ENCODE data around the gene RNF5. TPM values are rescaled to one million over a fixed set of nuclear protein-coding genes. Genes with fewer than 3 reads are reported as not detected.
A peak's percentile ranks its signal among the peaks of the same experiment; 100 is the strongest.

The RNF5 gene
- total RNA-seq, 1 donor from 2014 or later = 62.6 TPM

DNA sequence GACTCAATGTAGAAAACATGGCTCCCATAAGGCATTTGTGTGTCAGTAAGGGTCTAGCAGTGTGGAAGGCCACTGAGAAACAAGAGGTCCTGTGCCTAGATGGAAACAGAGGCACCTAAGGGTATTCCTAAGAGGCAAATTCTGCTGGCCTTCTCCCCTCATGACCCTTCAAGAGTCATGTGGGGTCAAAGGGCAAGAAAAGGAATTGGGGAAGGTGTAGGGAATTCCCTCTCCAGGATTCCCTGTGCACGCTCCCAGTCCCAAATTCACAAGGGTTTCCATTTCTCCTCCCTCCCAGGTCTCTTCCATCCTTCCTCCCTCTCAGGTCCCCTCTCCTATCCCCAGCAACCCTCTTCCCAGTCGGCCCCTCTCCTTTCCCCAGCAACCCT is 2.9 kb upstream of the RNF5 start:
- Mint-ChIP-seq H3K27me3 (no peaks in the 10 kb centered on the region), H3K9me3 (no peaks in the 10 kb centered on the region), H3K4me1 (peaks cover 55% of the 10 kb centered on the region), H3K36me3 (ENCODE audit: low read depth) (peaks cover 19% of the 10 kb centered on the region), H3K27ac (peak overlapping the region; percentile 95), H3K4me3 (peak overlapping the region; percentile 86)
- DNase-seq = no peak
- intact Hi-C loops (cut with micrococcal nuclease) = loop anchor here (5.0 to 10.0 kb wide), 5 partner anchors 218 to 1239 kb away; partner anchors contain the start of genes BRD2, CUTA, HSD17B8 and NELFE

DNA sequence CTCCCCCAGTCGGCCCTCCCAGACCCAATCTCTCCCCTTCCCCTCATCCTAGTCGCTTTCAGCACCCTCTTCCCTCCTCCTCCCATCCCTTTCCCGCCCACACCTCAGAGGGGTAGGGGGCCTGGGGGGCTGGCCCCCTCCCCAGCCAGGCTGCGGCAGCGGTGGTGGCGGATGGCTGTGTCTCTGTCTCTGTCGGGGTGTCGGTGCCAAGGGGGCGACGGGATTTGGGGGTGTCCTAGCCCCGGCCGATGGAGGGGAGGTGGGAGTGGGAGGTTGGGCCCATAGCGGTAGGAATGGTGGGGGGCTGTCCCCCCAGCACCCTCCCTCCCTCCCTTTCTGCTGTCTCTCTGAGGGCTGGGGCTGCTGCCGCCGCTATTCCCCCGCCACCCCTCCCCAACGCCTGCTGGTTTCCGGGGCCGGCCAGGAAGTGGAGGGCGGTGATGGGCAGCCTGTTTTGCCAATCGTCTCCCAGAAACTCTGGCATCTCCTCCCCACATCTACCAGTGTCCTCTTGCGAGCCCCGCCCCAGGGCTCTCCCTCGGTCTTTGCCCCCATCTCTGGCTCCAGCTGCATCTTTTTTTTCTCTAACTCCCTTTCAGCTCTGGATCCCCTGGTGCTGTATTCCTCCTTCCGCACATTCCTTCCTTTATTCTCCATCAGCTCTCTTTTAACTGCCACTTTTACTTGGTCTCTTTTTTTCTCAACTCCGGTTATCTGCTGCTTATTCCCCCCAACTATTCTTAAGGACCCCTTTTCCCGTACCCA is 2.3 kb upstream of the RNF5 start, which contains the start of gene AGPAT1:
AGPAT1 (minus strand) TSS at position 374 of the 765 bp plus-strand sequence. CDS start 4,588 bp downstream, outside the sequence.
- Mint-ChIP-seq H3K27me3 (no peaks in the 10 kb centered on the region), H3K4me3 (peak within 1 kb of the TSS; percentile 86), H3K4me1 (peaks cover 58% of the 10 kb centered on the region), H3K27ac (peak within 1 kb of the TSS; percentile 95), H3K9me3 (no peaks in the 10 kb centered on the region), H3K36me3 (ENCODE audit: low read depth) (peaks cover 20% of the 10 kb centered on the region)
- peak; percentile 99 for DNase-seq
- intact Hi-C loops (cut with micrococcal nuclease) = loop anchor here (1.0 to 10.0 kb wide), 7 partner anchors 22 to 1239 kb away; partner anchors contain the start of genes BRD2, CUTA, DXO and HSD17B8

DNA sequence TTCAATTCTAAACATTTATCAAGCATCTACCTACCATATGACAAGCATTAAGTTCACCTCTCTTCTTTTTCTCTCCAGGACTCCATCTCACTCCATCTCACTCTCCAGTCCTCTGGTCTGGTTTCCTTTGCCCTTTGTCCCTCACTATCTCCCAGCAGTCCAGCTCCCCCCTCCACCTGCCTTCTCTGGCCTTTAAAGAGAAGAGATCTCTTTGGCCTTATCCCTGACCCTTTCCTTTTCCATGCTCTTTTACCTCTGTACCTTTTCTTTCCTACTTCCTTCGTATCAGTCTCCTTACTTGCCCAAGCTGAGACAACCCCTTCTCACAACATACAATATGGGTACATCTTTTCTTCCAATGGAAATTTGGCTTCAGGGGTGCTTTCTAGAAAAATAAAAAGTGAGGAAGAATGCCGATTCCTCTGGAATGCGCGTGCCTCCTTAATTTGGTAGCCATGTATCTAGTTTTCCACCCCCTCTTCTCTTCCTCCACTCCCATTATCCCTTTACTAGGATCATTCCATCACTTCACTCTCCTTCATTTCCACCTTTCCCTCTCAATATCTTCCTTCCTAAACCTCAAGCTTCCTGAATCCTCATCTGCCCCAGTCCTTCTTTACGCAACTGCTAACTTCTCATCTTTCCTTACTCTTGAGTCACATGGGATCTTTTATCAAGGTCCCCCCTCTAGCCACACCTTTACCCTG is 1.6 kb upstream of the RNF5 start:
- Mint-ChIP-seq H3K4me3 (peak overlapping the region; percentile 86), H3K27ac (peak overlapping the region; percentile 95), H3K4me1 (peaks cover 59% of the 10 kb centered on the region), H3K36me3 (ENCODE audit: low read depth) (peaks cover 25% of the 10 kb centered on the region), H3K27me3 (no peaks in the 10 kb centered on the region), H3K9me3 (no peaks in the 10 kb centered on the region)
- intact Hi-C loops (cut with micrococcal nuclease) = loop anchor here (1.0 to 10.0 kb wide), 7 partner anchors 22 to 1238 kb away; partner anchors contain the start of genes BRD2, CUTA, DXO and HSD17B8
- no peak for DNase-seq

DNA sequence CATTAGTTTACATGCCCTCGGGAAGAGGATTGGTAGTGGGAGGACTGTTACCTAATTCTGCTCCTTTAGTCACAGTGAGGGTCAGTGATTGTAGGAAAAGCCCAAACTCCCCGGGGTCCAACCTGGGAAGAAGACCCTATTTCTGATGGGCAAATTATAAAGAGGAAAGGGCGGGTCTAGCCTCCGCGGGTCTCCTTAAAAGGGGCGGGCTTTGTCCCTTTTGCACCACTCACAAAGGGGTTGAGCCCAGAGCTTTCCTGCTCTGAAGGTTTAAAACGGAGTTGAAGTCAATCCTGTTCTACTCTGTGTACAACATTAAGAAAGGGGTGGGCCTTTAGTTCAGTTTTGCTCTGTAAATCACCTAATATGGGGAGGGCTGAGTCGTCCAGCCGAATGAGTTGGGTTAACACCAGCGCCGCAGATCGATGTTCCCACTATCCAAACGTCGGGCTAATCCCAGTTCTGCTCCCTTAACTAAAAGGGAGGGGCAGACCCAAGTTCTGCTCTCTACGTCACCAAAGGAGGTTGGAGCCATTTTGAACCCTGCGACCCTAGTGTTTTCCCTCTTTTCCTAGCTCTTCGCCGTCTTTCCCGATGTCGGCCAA is 920 bp upstream of the RNF5 start:
- intact Hi-C loops (cut with micrococcal nuclease) = loop anchor here (5.0 to 10.0 kb wide), 5 partner anchors 220 to 1238 kb away; partner anchors contain the start of genes BRD2, CUTA, HSD17B8 and NELFE
- no peaks in the 10 kb centered on the region for H3K27me3 Mint-ChIP-seq

DNA sequence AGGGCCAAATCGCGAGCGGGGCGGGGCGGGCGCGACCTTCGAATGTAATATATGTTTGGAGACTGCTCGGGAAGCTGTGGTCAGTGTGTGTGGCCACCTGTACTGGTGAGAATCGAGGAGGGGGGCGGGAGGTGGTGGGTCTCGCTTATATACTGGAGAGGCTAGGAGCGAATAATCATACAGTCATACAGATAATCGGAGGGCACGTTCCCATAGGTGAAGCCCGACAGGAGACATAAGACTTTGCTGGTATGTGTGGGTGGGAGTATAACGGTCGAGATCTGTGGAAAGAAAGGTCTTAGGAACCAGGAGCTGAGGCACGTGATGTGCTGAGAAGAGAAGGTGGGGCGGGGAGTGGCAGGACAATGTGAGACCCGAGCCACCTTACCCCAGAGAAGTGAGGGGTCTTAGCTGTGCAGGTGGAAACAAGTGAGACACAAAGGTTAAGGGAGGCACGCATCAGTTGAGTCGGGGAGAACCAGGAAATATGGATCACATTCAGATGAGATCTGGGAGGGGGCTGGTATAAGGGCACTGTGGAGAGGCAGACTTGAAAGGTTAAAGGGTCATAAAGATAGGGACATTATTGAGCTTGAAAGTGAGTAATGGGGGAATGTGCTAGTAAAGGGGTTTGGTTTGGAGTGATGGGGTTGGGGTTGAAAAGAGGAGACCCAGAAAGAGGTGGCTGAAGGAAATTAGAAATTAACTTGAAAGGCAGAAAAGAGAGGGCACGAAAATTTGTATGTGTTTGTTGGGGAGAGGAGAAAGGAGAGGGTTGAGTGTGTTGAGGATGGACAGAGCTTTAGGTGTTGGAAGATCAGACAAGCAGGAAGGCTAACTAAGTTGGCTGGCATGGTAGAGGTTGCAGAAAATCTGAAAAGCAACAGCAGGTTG is 589 bp downstream of the RNF5 start:
- H3K4me1 Mint-ChIP-seq = peaks cover 53% of the 10 kb centered on the region
- DNase-seq = peak; percentile 71
- no peaks in the 10 kb centered on the region for H3K9me3 Mint-ChIP-seq
- H3K4me3 Mint-ChIP-seq = peak overlapping the region; percentile 86
- H3K36me3 Mint-ChIP-seq (ENCODE audit: low read depth) = peaks cover 38% of the 10 kb centered on the region
- peak overlapping the region; percentile 95 for H3K27ac Mint-ChIP-seq
- H3K27me3 Mint-ChIP-seq = no peaks in the 10 kb centered on the region
- intact Hi-C loops (cut with micrococcal nuclease) = loop anchor here (1.0 to 10.0 kb wide), 8 partner anchors 12 to 1236 kb away; partner anchors contain the start of genes ATF6B, BRD2, CUTA and HSD17B8

More for the DNA sequence above, 920 bp upstream of the RNF5 start:
- DNase-seq = peak; percentile 86
- Mint-ChIP-seq H3K36me3 (ENCODE audit: low read depth) (peaks cover 29% of the 10 kb centered on the region), H3K27ac (peak overlapping the region; percentile 95), H3K4me3 (peak overlapping the region; percentile 86), H3K4me1 (peaks cover 59% of the 10 kb centered on the region), H3K9me3 (no peaks in the 10 kb centered on the region)

DNA sequence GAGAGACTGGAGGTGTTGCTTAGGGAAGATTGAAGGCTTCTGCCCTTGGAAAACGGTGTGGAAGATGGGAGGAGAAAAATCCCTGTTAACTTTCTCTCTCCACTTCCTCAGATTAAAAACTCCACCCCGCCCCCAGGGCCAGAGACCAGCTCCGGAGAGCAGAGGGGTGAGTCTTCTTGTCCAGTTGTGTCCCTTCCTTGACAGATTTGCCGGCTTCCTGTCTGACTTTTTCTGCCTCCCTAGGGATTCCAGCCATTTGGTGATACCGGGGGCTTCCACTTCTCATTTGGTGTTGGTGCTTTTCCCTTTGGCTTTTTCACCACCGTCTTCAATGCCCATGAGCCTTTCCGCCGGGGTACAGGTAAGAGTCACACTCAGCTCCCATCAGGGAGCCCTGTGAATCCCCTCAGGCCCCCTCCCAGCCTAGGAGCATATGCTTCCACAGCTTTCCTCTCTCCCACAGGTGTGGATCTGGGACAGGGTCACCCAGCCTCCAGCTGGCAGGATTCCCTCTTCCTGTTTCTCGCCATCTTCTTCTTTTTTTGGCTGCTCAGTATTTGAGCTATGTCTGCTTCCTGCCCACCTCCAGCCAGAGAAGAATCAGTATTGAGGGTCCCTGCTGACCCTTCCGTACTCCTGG is 1.7 kb downstream of the RNF5 start:
- peak overlapping the region; percentile 95 for H3K27ac Mint-ChIP-seq
- DNase-seq = no peak
- peaks cover 48% of the 10 kb centered on the region for H3K4me1 Mint-ChIP-seq
- intact Hi-C loops (cut with micrococcal nuclease) = loop anchor here (5.0 to 10.0 kb wide), 5 partner anchors 223 to 1235 kb away; partner anchors contain the start of genes BRD2, CUTA, HSD17B8 and NELFE
- no peaks in the 10 kb centered on the region for H3K27me3 Mint-ChIP-seq
- peak overlapping the region; percentile 86 for H3K4me3 Mint-ChIP-seq
- no peaks in the 10 kb centered on the region for H3K9me3 Mint-ChIP-seq
- H3K36me3 Mint-ChIP-seq (ENCODE audit: low read depth) = peaks cover 44% of the 10 kb centered on the region

DNA sequence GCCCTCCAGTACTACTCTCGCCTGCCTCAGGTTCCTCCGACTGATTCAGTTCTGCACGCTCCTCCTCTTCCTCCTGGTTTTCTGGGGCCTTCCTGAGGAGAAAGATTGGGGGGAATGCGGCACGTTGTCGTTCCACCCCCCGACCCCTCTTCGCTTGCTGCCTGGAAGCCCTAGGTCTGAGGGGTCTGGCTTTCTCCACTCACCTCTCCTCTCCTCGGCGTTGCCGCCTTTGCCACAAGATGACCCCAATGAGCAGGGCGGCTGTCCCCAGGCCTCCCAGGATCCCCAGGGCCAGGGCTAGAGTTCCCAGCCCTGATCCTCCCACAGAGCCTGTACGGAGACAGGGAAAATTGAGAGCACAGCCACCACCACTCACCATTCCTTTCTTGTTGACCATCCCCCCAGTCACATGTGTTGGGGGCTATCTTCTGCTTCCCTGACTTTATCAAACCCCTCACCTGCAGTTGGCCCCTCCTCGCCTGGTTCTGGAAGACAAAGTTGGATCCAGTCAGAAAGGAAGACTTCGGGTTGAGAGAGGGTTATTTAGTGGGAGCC is 3.0 kb downstream of the RNF5 start:
- H3K4me1 Mint-ChIP-seq = peaks cover 48% of the 10 kb centered on the region
- no peak for DNase-seq
- no peak overlapping the region for H3K4me3 Mint-ChIP-seq
- no peaks in the 10 kb centered on the region for H3K9me3 Mint-ChIP-seq
- H3K27ac Mint-ChIP-seq = peak overlapping the region; percentile 55
- peaks cover 53% of the 10 kb centered on the region for H3K36me3 Mint-ChIP-seq (ENCODE audit: low read depth)
- H3K27me3 Mint-ChIP-seq = no peaks in the 10 kb centered on the region
- intact Hi-C loops (cut with micrococcal nuclease) = no loop called here

DNA sequence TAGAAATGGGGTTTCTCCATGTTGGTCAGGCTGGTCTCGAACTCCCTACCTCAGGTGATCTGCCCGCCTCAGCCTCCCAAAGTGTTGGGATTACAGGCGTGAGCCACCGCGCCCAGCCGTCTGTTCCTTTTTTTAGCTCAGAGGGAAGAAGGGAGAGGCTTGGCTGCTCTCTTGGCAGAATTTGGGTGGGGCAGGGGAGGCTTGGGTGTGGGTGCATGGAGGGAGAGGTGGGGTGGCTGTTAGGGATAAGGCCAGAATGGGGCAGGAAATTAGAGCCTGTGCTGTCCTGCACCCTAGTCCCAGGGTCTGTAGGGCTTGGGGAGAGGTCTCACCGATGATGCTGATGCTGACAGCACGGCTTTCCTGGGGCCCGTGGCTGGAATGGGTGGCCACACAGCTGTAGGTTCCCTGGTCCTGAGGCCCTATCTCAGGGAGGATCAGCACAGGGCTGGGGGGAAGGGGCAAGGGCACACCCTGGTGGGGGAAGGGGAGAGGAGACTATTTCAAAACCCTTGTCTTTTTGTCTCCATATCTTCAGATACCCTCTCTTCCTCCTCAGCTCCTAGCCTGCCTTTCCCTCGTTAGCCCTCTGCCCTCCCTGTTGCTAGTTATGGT is 3.8 kb downstream of the RNF5 start:
- no peak overlapping the region for H3K4me3 Mint-ChIP-seq
- H3K27me3 Mint-ChIP-seq = no peaks in the 10 kb centered on the region
- peaks cover 47% of the 10 kb centered on the region for H3K4me1 Mint-ChIP-seq
- DNase-seq = no peak
- no peak overlapping the region for H3K27ac Mint-ChIP-seq
- H3K36me3 Mint-ChIP-seq (ENCODE audit: low read depth) = peaks cover 61% of the 10 kb centered on the region
- intact Hi-C loops (cut with micrococcal nuclease) = no loop called here
- H3K9me3 Mint-ChIP-seq = no peaks in the 10 kb centered on the region

DNA sequence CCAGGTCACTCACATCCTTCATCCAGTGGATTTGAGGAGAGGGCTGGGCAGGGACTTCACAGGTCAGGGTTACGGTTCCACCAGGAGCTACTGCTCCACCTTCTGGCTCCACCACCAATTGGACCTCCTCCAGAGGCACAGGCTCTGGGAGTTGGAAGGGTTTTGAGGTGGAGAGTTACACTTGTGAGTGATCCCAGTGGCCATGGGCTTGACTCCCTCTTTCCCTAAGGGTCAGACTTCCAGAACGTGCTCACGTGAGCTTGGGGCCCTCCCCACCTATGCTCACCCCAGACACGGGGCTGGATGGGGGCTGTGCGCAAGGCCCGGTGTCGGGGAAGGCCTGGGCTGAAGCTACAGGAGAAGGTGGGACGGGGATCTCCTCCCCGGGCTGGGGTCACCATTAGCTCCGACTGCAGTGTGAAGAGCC is 4.4 kb downstream of the RNF5 start:
- H3K36me3 Mint-ChIP-seq (ENCODE audit: low read depth) = peaks cover 66% of the 10 kb centered on the region
- H3K9me3 Mint-ChIP-seq = no peaks in the 10 kb centered on the region
- H3K27ac Mint-ChIP-seq = peak overlapping the region; percentile 54
- DNase-seq = no peak
- H3K4me3 Mint-ChIP-seq = no peak overlapping the region
- H3K4me1 Mint-ChIP-seq = peaks cover 48% of the 10 kb centered on the region
- intact Hi-C loops (cut with micrococcal nuclease) = no loop called here
- no peaks in the 10 kb centered on the region for H3K27me3 Mint-ChIP-seq

DNA sequence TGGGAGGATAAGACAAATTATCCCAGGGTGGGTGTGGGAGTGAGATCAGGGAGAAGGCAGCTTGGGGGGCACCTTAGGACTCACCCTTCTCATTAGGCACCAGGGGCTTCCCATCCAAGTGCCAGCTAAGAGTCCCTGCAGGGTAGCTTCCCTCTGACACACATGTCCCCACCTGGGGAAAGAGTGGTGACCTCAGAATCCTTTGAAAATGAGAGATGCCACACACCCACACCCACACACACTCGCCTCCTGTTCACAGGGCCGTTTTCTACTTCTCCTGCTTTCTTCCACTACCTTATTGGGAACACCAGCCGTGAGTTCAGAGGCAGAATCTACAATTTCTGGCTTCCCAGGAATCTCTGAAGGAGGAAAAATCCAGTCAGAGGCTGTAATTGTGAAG is 4.8 kb downstream of the RNF5 start:
- DNase-seq = no peak
- peaks cover 68% of the 10 kb centered on the region for H3K36me3 Mint-ChIP-seq (ENCODE audit: low read depth)

DNA sequence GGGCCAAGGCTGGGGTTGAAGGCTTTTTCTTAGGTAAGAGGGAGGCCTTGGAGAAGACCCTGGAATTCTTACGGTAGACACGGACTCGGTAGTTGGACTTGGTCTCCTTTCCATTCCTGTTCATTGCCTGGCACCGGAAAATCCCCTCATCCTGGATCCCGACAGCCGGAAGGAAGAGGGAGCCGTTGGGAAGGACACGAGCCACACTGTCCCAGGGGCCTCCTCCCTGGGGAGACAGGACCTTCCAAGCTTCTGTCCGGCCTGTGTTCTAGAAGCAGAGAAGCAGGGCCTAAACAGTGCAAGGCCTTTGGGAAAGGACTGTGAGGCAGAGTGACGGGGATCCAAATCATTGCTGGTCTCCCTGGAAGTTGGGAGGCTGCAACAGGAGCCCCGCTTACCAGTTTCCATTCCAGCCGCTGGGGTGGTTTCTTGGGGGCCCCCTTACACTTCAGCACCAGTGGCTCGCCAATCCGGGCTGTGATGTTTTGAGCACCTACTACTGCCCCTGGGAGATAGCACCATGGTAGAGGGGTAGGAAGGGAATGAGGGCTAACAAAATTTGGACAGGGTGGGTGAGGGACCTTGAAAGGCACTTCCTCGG is 5.4 kb downstream of the RNF5 start:
- Mint-ChIP-seq H3K27ac (peak overlapping the region; percentile 67), H3K4me3 (no peak overlapping the region), H3K4me1 (peaks cover 48% of the 10 kb centered on the region), H3K36me3 (ENCODE audit: low read depth) (peaks cover 67% of the 10 kb centered on the region), H3K27me3 (no peaks in the 10 kb centered on the region), H3K9me3 (no peaks in the 10 kb centered on the region)
- DNase-seq = no peak
- intact Hi-C loops (cut with micrococcal nuclease) = no loop called here

More for the DNA sequence above, 4.8 kb downstream of the RNF5 start:
- no peak overlapping the region for H3K4me3 Mint-ChIP-seq
- no peaks in the 10 kb centered on the region for H3K9me3 Mint-ChIP-seq
- intact Hi-C loops (cut with micrococcal nuclease) = no loop called here
- peak overlapping the region; percentile 54 for H3K27ac Mint-ChIP-seq
- H3K27me3 Mint-ChIP-seq = no peaks in the 10 kb centered on the region
- peaks cover 47% of the 10 kb centered on the region for H3K4me1 Mint-ChIP-seq
